Hepatocyte (in vitro differentiated cells): ENCODE results near the gene KRT10. TPM values are rescaled to one million over a fixed set of nuclear protein-coding genes. Genes with fewer than 3 reads are reported as not detected.
A peak's percentile ranks its signal among the peaks of the same experiment; 100 is the strongest.

Experiments
- DNase-seq: peaks from one replicate; pipeline ENCODE4 v3.0.0-alpha.2; 2016; ENCODE audit warnings: low spot score
- H2AFZ ChIP-seq: fragments of 200-600 bp; sonication (generic); 2 replicates; pipeline ENCODE4 v1.6.0; 2016; ENCODE audit warnings: antibody characterized with exemption, mild to moderate bottlenecking
- H3K27ac ChIP-seq: fragments of 200-600 bp; sonication (generic); 2 replicates; pipeline ENCODE4 v1.5.1; 2016; ENCODE audit warnings: mild to moderate bottlenecking
- H3K27me3 ChIP-seq: fragments of 200-600 bp; sonication (generic); 2 replicates; pipeline ENCODE4 v1.6.1; 2016
- H3K36me3 ChIP-seq: fragments of 200-600 bp; sonication (generic); replicated peaks from 2 replicates; pipeline ENCODE4 v1.5.1; 2016; ENCODE audit warnings: low read depth; ENCODE audit not compliant: insufficient read depth
- H3K4me1 ChIP-seq: fragments of 200-600 bp; sonication (generic); 2 replicates; pipeline ENCODE4 v1.5.1; 2016; ENCODE audit warnings: mild to moderate bottlenecking, moderate library complexity; ENCODE audit not compliant: insufficient read depth
- H3K4me2 ChIP-seq: fragments of 200-600 bp; sonication (generic); 2 replicates; pipeline ENCODE4 v1.6.0; 2016
- H3K4me3 ChIP-seq: fragments of 200-600 bp; sonication (generic); 2 replicates; pipeline ENCODE4 v1.5.1; 2016; ENCODE audit warnings: mild to moderate bottlenecking
- H3K79me2 ChIP-seq: fragments of 200-600 bp; sonication (generic); 2 replicates; pipeline ENCODE4 v1.6.0; 2017; ENCODE audit warnings: mild to moderate bottlenecking
- H3K9me2 ChIP-seq: fragments of 200-600 bp; sonication (generic); replicated peaks from 2 replicates; pipeline ENCODE4 v1.6.0; 2017; ENCODE audit warnings: mild to moderate bottlenecking; ENCODE audit not compliant: insufficient read depth
- H3K9me3 ChIP-seq: fragments of 200-600 bp; sonication (generic); 2 replicates; pipeline ENCODE4 v1.5.1; 2016; ENCODE audit warnings: low read depth, mild to moderate bottlenecking
- H4K20me1 ChIP-seq: fragments of 200-600 bp; sonication (generic); 2 replicates; pipeline ENCODE4 v1.6.0; 2016; ENCODE audit warnings: mild to moderate bottlenecking; ENCODE audit not compliant: insufficient read depth, poor library complexity, severe bottlenecking
- CTCF ChIP-seq: fragments of 200-600 bp; sonication (generic); IDR thresholded peaks from 2 replicates; pipeline ENCODE4 v1.5.1; 2016; ENCODE audit warnings: antibody characterized with exemption, mild to moderate bottlenecking; ENCODE audit not compliant: poor library complexity
- EZH2 ChIP-seq: fragments of 200-600 bp; sonication (generic); IDR thresholded peaks from 2 replicates; pipeline ENCODE4 v1.6.1; 2016; ENCODE audit warnings: antibody characterized with exemption, mild to moderate bottlenecking, borderline replicate concordance
- EZH2phosphoT487 ChIP-seq: fragments of 200-600 bp; sonication (generic); IDR thresholded peaks from one replicate; pipeline ENCODE4 v1.6.1; 2018; ENCODE audit warnings: antibody characterized with exemption, mild to moderate bottlenecking, low read depth, moderate library complexity; ENCODE audit not compliant: unreplicated experiment, severe bottlenecking
- WGBS: methylation state at CpG from one replicate; pipeline ENCODE4 v1.1.6; 2016; ENCODE audit warnings: low lambda C conversion rate; ENCODE audit errors: missing lambda C conversion rate; 5-methylcytosine and 5-hydroxymethylcytosine counted together
- polyA plus RNA-seq: library from polyadenylated mRNA; unstranded; fragments of >200 nt; fragmentation: Nextera tagmentation; extraction: Ambion mirVana; gene quantifications from 2 replicates; pipeline ENCODE4 v1.2.1, GENCODE V29; 2016
- total RNA-seq: library from RNA; depleted of rRNA; stranded (reverse); fragments of >200 nt; gene quantifications from 2 replicates; pipeline ENCODE4 v1.2.3, GENCODE V29; 2014

The KRT10 gene
- total and polyA plus RNA-seq, 2 experiments from 2014 or later, result 39.7 to 153 TPM

GRCh38 chr17:40866838-40867237 lies 44.4 kb upstream of the KRT10 start, which contains the start of gene KRT12:
Gene KRT12, minus strand, starts transcription at chr17:40867223. Its CDS starts 37 bp downstream, at chr17:40867186.
- H3K27me3 ChIP-seq, result no peaks in the 10 kb centered on the region
- H3K4me1 ChIP-seq, result no peaks in the 10 kb centered on the region
- TF ChIP-seq EZH2phosphoT487 (no peak), CTCF (no peak), EZH2 (no peak)
- H2AFZ ChIP-seq, result no peak within 1 kb of the TSS
- no peaks in the 10 kb centered on the region for H4K20me1 ChIP-seq
- 98% methylated on average over 8 of the region's 8 CpGs for WGBS
- H3K4me2 ChIP-seq, result no peak within 1 kb of the TSS
- H3K27ac ChIP-seq, result no peak within 1 kb of the TSS
- H3K36me3 ChIP-seq, result no peaks in the 10 kb centered on the region
- no peaks in the 10 kb centered on the region for H3K9me2 ChIP-seq
- DNase-seq, result no peak
- H3K79me2 ChIP-seq, result no peaks in the 10 kb centered on the region
- H3K4me3 ChIP-seq, result no peak within 1 kb of the TSS
- no peaks in the 10 kb centered on the region for H3K9me3 ChIP-seq

GRCh38 chr17:40864661-40865390 lies 42.4 kb upstream of the KRT10 start:
- WGBS, result 96% methylated on average over 14 of the region's 14 CpGs
- TF ChIP-seq EZH2, result no peak
- no peak for TF ChIP-seq EZH2phosphoT487
- TF ChIP-seq CTCF, result no peak

GRCh38 chr17:40862985-40863733 lies 40.7 kb upstream of the KRT10 start:
- H3K4me2 ChIP-seq, result no peak overlapping the region
- TF ChIP-seq CTCF, result peak; percentile 29
- TF ChIP-seq EZH2, result no peak
- H3K4me3 ChIP-seq, result no peak overlapping the region
- WGBS, result 70% methylated on average over 39 of the region's 39 CpGs
- no peak overlapping the region for H3K27ac ChIP-seq
- no peaks in the 10 kb centered on the region for H3K27me3 ChIP-seq
- no peaks in the 10 kb centered on the region for H4K20me1 ChIP-seq
- no peaks in the 10 kb centered on the region for H3K9me2 ChIP-seq
- H3K79me2 ChIP-seq, result no peaks in the 10 kb centered on the region
- no peak overlapping the region for H2AFZ ChIP-seq
- peaks cover 4% of the 10 kb centered on the region for H3K4me1 ChIP-seq
- no peaks in the 10 kb centered on the region for H3K9me3 ChIP-seq
- DNase-seq, result no peak
- H3K36me3 ChIP-seq, result no peaks in the 10 kb centered on the region

More at GRCh38 chr17:40864661-40865390, 42.4 kb upstream of the KRT10 start:
- Histone ChIP-seq H3K27me3 (no peaks in the 10 kb centered on the region), H2AFZ (no peak overlapping the region), H3K79me2 (no peaks in the 10 kb centered on the region), H3K4me3 (no peak overlapping the region), H3K9me3 (no peaks in the 10 kb centered on the region), H3K4me1 (peaks cover 3% of the 10 kb centered on the region), H3K27ac (no peak overlapping the region), H3K4me2 (no peak overlapping the region), H4K20me1 (no peaks in the 10 kb centered on the region), H3K36me3 (no peaks in the 10 kb centered on the region), H3K9me2 (no peaks in the 10 kb centered on the region)
- DNase-seq, result no peak
